Measurements from ENCODE around the gene ERVFRD-1. TPM values are rescaled to one million over a fixed set of nuclear protein-coding genes. Genes with fewer than 3 reads are reported as not detected.
"Not testable (repeated sequence)": the region's sequence is repeated elsewhere in the genome, so short reads cannot be mapped to it uniquely, and the experiment has no call there.

The ERVFRD-1 gene
- total RNA-seq, 1 experiment from 2014 or later: not detected

DNA sequence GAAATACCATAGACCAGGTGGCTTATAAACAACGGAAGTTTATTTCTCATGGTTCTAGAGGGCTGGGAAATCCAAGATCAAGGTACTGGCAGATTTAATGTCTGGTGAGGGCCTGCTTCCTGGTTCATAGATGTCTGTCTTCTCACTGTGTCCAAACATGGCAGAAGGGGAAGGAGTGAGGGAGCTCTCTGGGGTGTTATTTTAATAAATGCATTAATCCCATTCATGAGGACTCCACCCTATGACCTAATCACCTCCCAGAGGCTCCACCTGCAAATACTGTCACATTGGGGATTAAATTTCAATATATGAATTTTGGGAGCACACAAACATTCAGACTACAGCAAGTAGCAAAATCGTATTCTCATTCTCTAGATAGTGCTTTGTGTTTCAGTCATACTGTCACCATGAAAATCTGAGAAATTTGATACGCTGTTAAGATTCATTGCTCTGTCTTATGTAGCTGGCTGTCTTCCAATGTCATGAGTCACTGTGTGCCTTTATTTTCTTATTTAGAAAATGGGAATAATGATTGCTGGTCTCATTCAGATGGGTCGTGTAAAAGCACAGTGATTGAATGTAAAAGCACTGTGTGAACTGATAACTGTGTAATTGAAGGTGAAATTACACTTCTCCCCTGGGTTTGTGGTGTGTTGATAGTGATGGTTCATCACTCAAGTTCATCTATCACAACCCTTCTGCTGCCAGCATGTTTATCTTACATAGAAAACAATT lies 8.9 kb upstream of the ERVFRD-1 start:
- ATAC-seq: peak; percentile 69
- H3K27ac ChIP-seq (ENCODE audit: low read length): peak overlapping the region; percentile 33
- H3K27me3 ChIP-seq (ENCODE audit: low read length): no peaks in the 10 kb centered on the region
- peaks cover 14% of the 10 kb centered on the region; the same call in 1 of the 2 replicates for H4K20me1 ChIP-seq (ENCODE audit: low read length)
- no peak overlapping the region for H3K9ac ChIP-seq (ENCODE audit: low read length)
- ChIA-PET CTCF (no interaction called here), POLR2A (ENCODE audit: unreplicated experiment) (no interaction called here)
- peaks cover 76% of the 10 kb centered on the region for H3K79me2 ChIP-seq (ENCODE audit: low read length)
- H3K9me2 ChIP-seq (replicated peaks; ENCODE audit: low read length): no peaks in the 10 kb centered on the region
- no TSS peak for BruUV-seq (replicated peaks)
- no peaks in the 10 kb centered on the region for H3F3A ChIP-seq (ENCODE audit: low read length, unreplicated experiment)
- intact Hi-C loops (cut with micrococcal nuclease): no loop called here
- H3K4me1 ChIP-seq (ENCODE audit: insufficient read depth, low read length): peaks cover 27% of the 10 kb centered on the region
- H3K36me3 ChIP-seq (ENCODE audit: low read depth, low read length): no peaks in the 10 kb centered on the region
- TF ChIP-seq, protein P1, sequence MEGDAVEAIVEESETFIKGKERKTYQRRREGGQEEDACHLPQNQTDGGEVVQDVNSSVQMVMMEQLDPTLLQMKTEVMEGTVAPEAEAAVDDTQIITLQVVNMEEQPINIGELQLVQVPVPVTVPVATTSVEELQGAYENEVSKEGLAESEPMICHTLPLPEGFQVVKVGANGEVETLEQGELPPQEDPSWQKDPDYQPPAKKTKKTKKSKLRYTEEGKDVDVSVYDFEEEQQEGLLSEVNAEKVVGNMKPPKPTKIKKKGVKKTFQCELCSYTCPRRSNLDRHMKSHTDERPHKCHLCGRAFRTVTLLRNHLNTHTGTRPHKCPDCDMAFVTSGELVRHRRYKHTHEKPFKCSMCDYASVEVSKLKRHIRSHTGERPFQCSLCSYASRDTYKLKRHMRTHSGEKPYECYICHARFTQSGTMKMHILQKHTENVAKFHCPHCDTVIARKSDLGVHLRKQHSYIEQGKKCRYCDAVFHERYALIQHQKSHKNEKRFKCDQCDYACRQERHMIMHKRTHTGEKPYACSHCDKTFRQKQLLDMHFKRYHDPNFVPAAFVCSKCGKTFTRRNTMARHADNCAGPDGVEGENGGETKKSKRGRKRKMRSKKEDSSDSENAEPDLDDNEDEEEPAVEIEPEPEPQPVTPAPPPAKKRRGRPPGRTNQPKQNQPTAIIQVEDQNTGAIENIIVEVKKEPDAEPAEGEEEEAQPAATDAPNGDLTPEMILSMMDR (conservative IDR thresholded peaks at IDR 0.05; ENCODE audit: low read depth, low read length): no peak
- TF ChIP-seq EZH2 (IDR thresholded peaks at IDR 0.05; ENCODE audit: low read length, unreplicated experiment): no peak
- no peak for TF ChIP-seq EZH2phosphoT487 (IDR thresholded peaks at IDR 0.05; ENCODE audit: borderline replicate concordance, low read length)
- peak; percentile 90 for DNase-seq
- H3K9me3 ChIP-seq (ENCODE audit: low read length): no peaks in the 10 kb centered on the region
- H3K4me2 ChIP-seq (ENCODE audit: low read length): peak overlapping the region; percentile 57
- H2AFZ ChIP-seq (ENCODE audit: low read length): no peak overlapping the region
- H3K4me3 ChIP-seq (ENCODE audit: low read length): peak overlapping the region; percentile 11; the same call in 1 of the 2 replicates

DNA sequence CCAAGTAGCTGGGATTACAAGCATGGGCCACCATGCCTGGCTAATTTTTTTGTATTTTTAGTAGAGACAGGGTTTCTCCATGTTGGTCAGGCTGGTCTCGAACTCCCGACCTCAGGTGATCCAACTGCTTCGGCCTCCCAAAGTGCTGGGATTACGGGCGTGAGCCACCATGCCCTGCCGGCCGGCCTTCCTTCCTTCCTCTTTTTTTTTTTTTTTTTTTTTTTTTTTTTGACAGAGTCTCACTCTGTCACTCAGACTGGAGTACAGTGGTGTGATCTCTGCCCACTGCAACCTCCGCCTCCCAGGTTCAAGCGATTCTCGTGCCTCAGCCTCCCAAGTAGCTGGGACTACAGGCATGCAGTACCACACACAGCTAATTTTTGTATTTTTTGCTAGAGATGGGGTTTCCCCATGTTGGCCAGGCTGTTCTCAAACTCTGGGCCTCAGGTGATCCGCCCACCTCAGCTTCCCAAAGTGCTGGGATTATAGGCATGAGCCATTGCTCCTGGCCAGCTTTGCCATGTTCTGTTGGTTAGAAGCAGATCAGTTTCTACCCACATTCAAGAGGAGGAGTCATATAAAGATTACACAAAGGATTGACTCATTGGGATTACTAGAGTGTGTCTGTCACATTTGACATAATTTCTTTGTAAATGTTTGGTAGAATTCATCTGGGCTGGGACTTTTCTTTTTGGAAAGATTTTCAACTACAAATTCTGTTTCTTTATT lies 4.4 kb upstream of the ERVFRD-1 start:
- DNase-seq: peak; percentile 84
- H3K27me3 ChIP-seq (ENCODE audit: low read length); H3K9me2 ChIP-seq (replicated peaks; ENCODE audit: low read length); POLR2A ChIA-PET (ENCODE audit: unreplicated experiment); H3K9ac ChIP-seq (ENCODE audit: low read length); H3K9me3 ChIP-seq (ENCODE audit: low read length); BruUV-seq (replicated peaks); H2AFZ ChIP-seq (ENCODE audit: low read length); H3F3A ChIP-seq (ENCODE audit: low read length, unreplicated experiment); H3K36me3 ChIP-seq (ENCODE audit: low read depth, low read length): not testable (repeated sequence)
- intact Hi-C loops (cut with micrococcal nuclease): loop anchor here (2.0 kb wide), 1 partner anchor 21 kb away; no protein-coding TSS in a partner anchor
- H3K27ac ChIP-seq (ENCODE audit: low read length): peak overlapping the region; percentile 10; the same call in 1 of the 2 replicates
- peak overlapping the region; percentile 71 for H3K4me2 ChIP-seq (ENCODE audit: low read length)
- CTCF ChIA-PET: interaction anchor here (0.5 to 0.7 kb wide), 2 partner anchors 20 to 47 kb away, joined by 4 to 7 read pairs; no protein-coding TSS in a partner anchor
- H4K20me1 ChIP-seq (ENCODE audit: low read length): peaks cover 12% of the 10 kb centered on the region; the same call in 1 of the 2 replicates
- peak; percentile 98 for ATAC-seq
- peaks cover 25% of the 10 kb centered on the region for H3K4me1 ChIP-seq (ENCODE audit: insufficient read depth, low read length)
- H3K79me2 ChIP-seq (ENCODE audit: low read length): peaks cover 75% of the 10 kb centered on the region
- H3K4me3 ChIP-seq (ENCODE audit: low read length): peak overlapping the region; percentile 26; the same call in 1 of the 2 replicates

DNA sequence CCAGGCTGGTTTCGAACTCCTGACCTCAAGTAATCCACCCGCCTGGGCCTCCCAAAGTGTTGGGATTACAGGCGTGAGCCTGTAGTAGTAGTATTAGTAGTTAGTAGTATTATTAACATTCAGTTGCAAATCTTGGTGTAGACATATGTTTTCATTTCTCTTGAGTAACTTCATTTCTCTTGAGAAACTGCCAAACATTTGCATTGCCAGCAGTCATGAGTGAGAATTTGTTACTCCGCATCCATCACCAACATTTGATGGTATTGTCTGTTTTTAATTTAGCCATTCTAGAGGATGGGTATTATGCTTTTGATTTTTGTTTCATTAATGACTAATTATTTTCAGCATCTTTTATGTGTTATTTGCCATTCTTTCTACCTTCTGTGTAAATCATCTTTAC lies 1.5 kb upstream of the ERVFRD-1 start:
- H3K9me3 ChIP-seq (ENCODE audit: low read length): no peaks in the 10 kb centered on the region
- CTCF ChIA-PET: no interaction called here
- no TSS peak for BruUV-seq (replicated peaks)
- TF ChIP-seq EZH2phosphoT487 (IDR thresholded peaks at IDR 0.05; ENCODE audit: borderline replicate concordance, low read length): no peak
- TF ChIP-seq, protein P1 (conservative IDR thresholded peaks at IDR 0.05; ENCODE audit: low read depth, low read length): no peak
- no peak for TF ChIP-seq EZH2 (IDR thresholded peaks at IDR 0.05; ENCODE audit: low read length, unreplicated experiment)
- no peaks in the 10 kb centered on the region for H3K9me2 ChIP-seq (replicated peaks; ENCODE audit: low read length)
- H3K4me2 ChIP-seq (ENCODE audit: low read length): no peak overlapping the region
- H3K4me1 ChIP-seq (ENCODE audit: insufficient read depth, low read length): peaks cover 10% of the 10 kb centered on the region
- peaks cover 81% of the 10 kb centered on the region for H3K79me2 ChIP-seq (ENCODE audit: low read length)
- H2AFZ ChIP-seq (ENCODE audit: low read length): no peak overlapping the region
- DNase-seq: no peak
- POLR2A ChIA-PET (ENCODE audit: unreplicated experiment): no interaction called here
- H3K27me3 ChIP-seq (ENCODE audit: low read length): no peaks in the 10 kb centered on the region
- no peaks in the 10 kb centered on the region for H3F3A ChIP-seq (ENCODE audit: low read length, unreplicated experiment)
- H4K20me1 ChIP-seq (ENCODE audit: low read length): peaks cover 9% of the 10 kb centered on the region; the same call in 1 of the 2 replicates
- no peak overlapping the region for H3K9ac ChIP-seq (ENCODE audit: low read length)
- H3K4me3 ChIP-seq (ENCODE audit: low read length): no peak overlapping the region
- no peak overlapping the region for H3K27ac ChIP-seq (ENCODE audit: low read length)
- H3K36me3 ChIP-seq (ENCODE audit: low read depth, low read length): no peaks in the 10 kb centered on the region
- intact Hi-C loops (cut with micrococcal nuclease): no loop called here
- ATAC-seq: no peak
